Glutamatergic neuron (in vitro differentiated cells): Measurements from ENCODE around the gene ANKH. TPM values are rescaled to one million over a fixed set of nuclear protein-coding genes. Genes with fewer than 3 reads are reported as not detected.
"Not testable (repeated sequence)": the region's sequence is repeated elsewhere in the genome, so short reads cannot be mapped to it uniquely, and the experiment has no call there.

Source experiments
- DNase-seq: peaks from one replicate; pipeline ENCODE4 v3.0.0; 2022
- H3K27ac Mint-ChIP-seq: one replicate; pipeline ENCODE4 v1.8.0; 2020; ENCODE audit warnings: mild to moderate bottlenecking, mixed read lengths, inconsistent platforms; ENCODE audit not compliant: unreplicated experiment
- H3K27me3 Mint-ChIP-seq: one replicate; pipeline ENCODE4 v1.8.0; 2020; ENCODE audit warnings: mild to moderate bottlenecking, moderate library complexity, mixed read lengths, inconsistent platforms; ENCODE audit not compliant: unreplicated experiment
- H3K36me3 Mint-ChIP-seq: one replicate; pipeline ENCODE4 v1.8.0; 2020; ENCODE audit warnings: mild to moderate bottlenecking, mixed read lengths, inconsistent platforms; ENCODE audit not compliant: unreplicated experiment
- H3K4me1 Mint-ChIP-seq: one replicate; pipeline ENCODE4 v1.8.0; 2020; ENCODE audit warnings: mild to moderate bottlenecking, low read depth, mixed read lengths, inconsistent platforms; ENCODE audit not compliant: unreplicated experiment
- H3K4me3 Mint-ChIP-seq: one replicate; pipeline ENCODE4 v1.8.0; 2020; ENCODE audit warnings: mild to moderate bottlenecking, mixed read lengths, inconsistent platforms; ENCODE audit not compliant: unreplicated experiment
- H3K9me3 Mint-ChIP-seq: one replicate; pipeline ENCODE4 v1.8.0; 2020; ENCODE audit warnings: mild to moderate bottlenecking, moderate library complexity, mixed read lengths, inconsistent platforms; ENCODE audit not compliant: unreplicated experiment
- total RNA-seq: library from RNA; stranded (reverse); fragmentation: NEBNext Ultra II Directional; extraction: Animal tissue kit (Norgen Biotek cat#: 25700); gene quantifications from one replicate; pipeline ENCODE4 v1.2.1, GENCODE V29; 2021; ENCODE audit not compliant: unreplicated experiment
- TF ChIP-seq, protein P1 (sequence below): fragments of 200-600 bp; sonication (generic); IDR thresholded peaks from one replicate; pipeline ENCODE4 v1.5.0; 2021; ENCODE audit not compliant: partially characterized antibody, unreplicated experiment

The ANKH gene
- total RNA-seq, 1 donor from 2014 or later: 83.3 TPM

GRCh38 chr5:14847471-14847870, 24.1 kb downstream of the ANKH start:
- H3K36me3 Mint-ChIP-seq: no peaks in the 10 kb centered on the region
- no peaks in the 10 kb centered on the region for H3K27me3 Mint-ChIP-seq
- H3K4me3 Mint-ChIP-seq: no peak overlapping the region
- no peak for DNase-seq
- H3K4me1 Mint-ChIP-seq: peaks cover 15% of the 10 kb centered on the region
- TF ChIP-seq, protein P1, sequence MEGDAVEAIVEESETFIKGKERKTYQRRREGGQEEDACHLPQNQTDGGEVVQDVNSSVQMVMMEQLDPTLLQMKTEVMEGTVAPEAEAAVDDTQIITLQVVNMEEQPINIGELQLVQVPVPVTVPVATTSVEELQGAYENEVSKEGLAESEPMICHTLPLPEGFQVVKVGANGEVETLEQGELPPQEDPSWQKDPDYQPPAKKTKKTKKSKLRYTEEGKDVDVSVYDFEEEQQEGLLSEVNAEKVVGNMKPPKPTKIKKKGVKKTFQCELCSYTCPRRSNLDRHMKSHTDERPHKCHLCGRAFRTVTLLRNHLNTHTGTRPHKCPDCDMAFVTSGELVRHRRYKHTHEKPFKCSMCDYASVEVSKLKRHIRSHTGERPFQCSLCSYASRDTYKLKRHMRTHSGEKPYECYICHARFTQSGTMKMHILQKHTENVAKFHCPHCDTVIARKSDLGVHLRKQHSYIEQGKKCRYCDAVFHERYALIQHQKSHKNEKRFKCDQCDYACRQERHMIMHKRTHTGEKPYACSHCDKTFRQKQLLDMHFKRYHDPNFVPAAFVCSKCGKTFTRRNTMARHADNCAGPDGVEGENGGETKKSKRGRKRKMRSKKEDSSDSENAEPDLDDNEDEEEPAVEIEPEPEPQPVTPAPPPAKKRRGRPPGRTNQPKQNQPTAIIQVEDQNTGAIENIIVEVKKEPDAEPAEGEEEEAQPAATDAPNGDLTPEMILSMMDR: no peak
- H3K9me3 Mint-ChIP-seq: no peaks in the 10 kb centered on the region
- no peak overlapping the region for H3K27ac Mint-ChIP-seq

DNA sequence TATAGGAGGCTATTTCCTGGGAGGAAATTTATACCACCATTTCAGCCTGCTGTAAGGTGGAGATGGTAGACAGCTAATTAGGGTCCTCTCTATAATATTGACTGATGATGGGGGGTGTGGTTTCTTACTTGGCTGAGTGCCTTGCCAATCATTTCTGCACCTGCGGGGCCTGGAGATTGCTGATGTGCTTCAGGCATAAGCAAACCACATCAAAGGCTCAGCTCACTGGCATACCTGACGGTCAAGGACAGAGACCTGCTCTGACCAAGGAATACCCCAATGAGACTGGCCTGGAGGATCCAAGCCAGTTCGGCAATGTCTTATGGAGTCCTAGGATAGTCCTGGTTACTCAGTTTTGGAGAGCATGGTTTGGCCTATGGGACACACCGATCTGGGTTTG, 29.5 kb downstream of the ANKH start:
- Mint-ChIP-seq H3K9me3 (no peaks in the 10 kb centered on the region), H3K36me3 (no peaks in the 10 kb centered on the region), H3K27ac (no peak overlapping the region), H3K4me3 (no peak overlapping the region), H3K27me3 (no peaks in the 10 kb centered on the region), H3K4me1 (no peaks in the 10 kb centered on the region)
- no peak for DNase-seq
- TF ChIP-seq, protein P1: no peak

DNA sequence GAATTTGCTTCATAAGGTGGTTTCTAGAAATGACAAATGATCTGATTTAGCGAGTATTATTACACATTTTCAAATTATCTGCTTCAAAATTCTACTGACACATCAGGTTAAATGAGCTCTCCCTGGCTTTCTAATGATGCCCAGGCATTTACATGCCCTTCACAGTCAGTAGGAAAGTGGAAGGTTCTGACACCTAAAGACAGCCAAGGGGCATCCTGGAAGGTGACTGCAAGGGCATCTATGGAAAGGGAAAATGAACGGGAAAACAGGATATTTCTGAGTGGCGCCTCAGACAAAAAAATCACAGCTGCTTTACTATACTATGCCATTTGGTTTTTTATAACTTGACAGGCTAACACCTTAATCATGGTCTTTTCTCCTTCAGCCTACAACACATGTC, 31.0 kb downstream of the ANKH start:
- Mint-ChIP-seq H3K4me1 (no peaks in the 10 kb centered on the region), H3K4me3 (no peak overlapping the region), H3K27me3 (no peaks in the 10 kb centered on the region), H3K36me3 (no peaks in the 10 kb centered on the region), H3K27ac (no peak overlapping the region), H3K9me3 (no peaks in the 10 kb centered on the region)
- DNase-seq: no peak
- TF ChIP-seq, protein P1: no peak

GRCh38 chr5:14838396-14839319, 32.9 kb downstream of the ANKH start:
- no peak overlapping the region for H3K4me3 Mint-ChIP-seq
- no peak for DNase-seq
- TF ChIP-seq, protein P1: no peak
- peaks cover 2% of the 10 kb centered on the region for H3K4me1 Mint-ChIP-seq
- no peaks in the 10 kb centered on the region for H3K36me3 Mint-ChIP-seq
- no peak overlapping the region for H3K27ac Mint-ChIP-seq
- no peaks in the 10 kb centered on the region for H3K9me3 Mint-ChIP-seq
- H3K27me3 Mint-ChIP-seq: no peaks in the 10 kb centered on the region

DNA sequence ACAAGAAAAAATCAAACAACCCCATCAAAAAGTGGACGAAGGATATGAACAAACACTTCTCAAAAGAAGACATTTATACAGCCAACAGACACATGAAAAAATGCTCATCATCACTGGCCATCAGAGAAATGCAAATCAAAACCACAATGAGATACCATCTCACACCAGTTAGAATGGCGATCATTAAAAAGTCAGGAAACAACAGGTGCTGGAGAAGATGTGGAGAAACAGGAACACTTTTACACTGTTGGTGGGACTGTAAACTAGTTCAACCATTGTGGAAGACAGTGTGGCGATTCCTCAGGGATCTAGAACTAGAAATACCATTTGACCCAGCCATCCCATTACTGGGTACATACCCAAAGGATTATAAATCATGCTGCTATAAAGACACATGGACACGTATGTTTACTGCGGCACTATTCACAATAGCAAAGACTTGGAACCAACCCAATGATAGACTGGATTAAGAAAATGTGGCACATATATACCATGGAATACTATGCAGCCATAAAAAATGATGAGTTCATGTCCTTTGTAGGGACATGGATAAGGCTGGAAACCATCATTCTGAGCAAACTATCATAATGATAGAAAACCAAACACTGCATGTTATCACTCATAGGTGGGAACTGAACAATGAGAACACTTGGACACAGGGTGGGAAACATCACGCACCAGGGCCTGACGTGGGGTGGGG, 34.0 kb downstream of the ANKH start:
- H3K4me3 Mint-ChIP-seq, H3K27ac Mint-ChIP-seq, DNase-seq, H3K36me3 Mint-ChIP-seq, H3K27me3 Mint-ChIP-seq, H3K4me1 Mint-ChIP-seq, H3K9me3 Mint-ChIP-seq: not testable (repeated sequence)
